Activated naive CD8-positive, alpha-beta T cell treated with anti-CD3 and anti-CD28 coated beads, Interleukin-2, amount 10 ng/mL, durations not matched to agents 7 days and 5 days (primary cell): ENCODE results near the gene ZBTB32. TPM values are rescaled to one million over a fixed set of nuclear protein-coding genes. Genes with fewer than 3 reads are reported as not detected.
"Not testable (repeated sequence)": the region's sequence is repeated elsewhere in the genome, so short reads cannot be mapped to it uniquely, and the experiment has no call there.

Experiments
- ATAC-seq: fragments of 150-1000 bp; cut with Tn5 transposase; one replicate; pipeline ENCODE4 v1.10.0; 2021; ENCODE audit warnings: low read depth, moderate library complexity
- POLR2A ChIA-PET: fragments of 350-600 bp; sonication (Branson Sonifier 250); formaldehyde crosslinking; loops from one replicate; lab custom pipeline; 2021; ENCODE audit warnings: antibody characterized with exemption; lab: Charles Lee
- DNase-seq: peaks from one replicate; pipeline ENCODE4 v3.0.0; 2021
- H3K27ac Mint-ChIP-seq: one replicate; pipeline ENCODE4 v1.8.0; 2022; ENCODE audit warnings: mild to moderate bottlenecking, mixed read lengths
- H3K27me3 Mint-ChIP-seq: one replicate; pipeline ENCODE4 v1.8.0; 2022; ENCODE audit warnings: mild to moderate bottlenecking, moderate library complexity, mixed read lengths
- H3K36me3 Mint-ChIP-seq: one replicate; pipeline ENCODE4 v1.8.0; 2021; ENCODE audit warnings: mild to moderate bottlenecking, mixed read lengths
- H3K4me1 Mint-ChIP-seq: one replicate; pipeline ENCODE4 v1.8.0; 2021; ENCODE audit warnings: mixed read lengths
- H3K4me3 Mint-ChIP-seq: one replicate; pipeline ENCODE4 v1.8.0; 2022; ENCODE audit warnings: mild to moderate bottlenecking, moderate library complexity, mixed read lengths
- H3K9me3 Mint-ChIP-seq: one replicate; pipeline ENCODE4 v1.8.0; 2021; ENCODE audit warnings: mixed read lengths
- total RNA-seq, 2 experiments: library from RNA; stranded (reverse); gene quantifications; one replicate each; pipeline ENCODE4 v1.2.3, GENCODE V29; 2021

The ZBTB32 gene
- total RNA-seq, 2 experiments from 2014 or later, result 24.5 to 33.6 TPM

DNA sequence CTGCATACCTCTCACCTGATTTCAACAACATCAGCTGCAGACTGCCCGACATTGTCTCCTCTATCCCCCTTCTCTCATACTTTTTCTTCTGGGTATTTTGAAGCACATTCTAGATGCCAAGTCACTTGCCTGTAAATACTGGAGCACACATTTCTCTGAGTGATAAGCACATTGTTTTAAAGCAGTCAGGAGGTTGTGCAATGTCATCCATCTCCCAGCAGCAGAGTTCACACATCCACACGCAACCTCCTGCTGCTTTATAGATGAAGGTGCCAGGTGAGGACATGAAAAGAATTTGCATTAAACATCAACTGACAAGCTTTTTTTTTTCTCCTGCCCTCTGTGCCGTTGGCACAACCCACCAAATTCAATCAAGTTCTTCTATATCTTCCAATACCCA lies 32.5 kb upstream of the ZBTB32 start:
- DNase-seq, result no peak
- POLR2A ChIA-PET, result interaction anchor here (1.6 kb wide), 1 partner anchor 23 kb away, joined by 4 read pairs; the partner anchor contains the start of gene COX6B1
- Mint-ChIP-seq H3K27ac (no peak overlapping the region), H3K36me3 (no peaks in the 10 kb centered on the region), H3K27me3 (peaks cover 39% of the 10 kb centered on the region), H3K4me1 (peaks cover 10% of the 10 kb centered on the region), H3K4me3 (no peak overlapping the region), H3K9me3 (no peaks in the 10 kb centered on the region)
- ATAC-seq, result no peak

DNA sequence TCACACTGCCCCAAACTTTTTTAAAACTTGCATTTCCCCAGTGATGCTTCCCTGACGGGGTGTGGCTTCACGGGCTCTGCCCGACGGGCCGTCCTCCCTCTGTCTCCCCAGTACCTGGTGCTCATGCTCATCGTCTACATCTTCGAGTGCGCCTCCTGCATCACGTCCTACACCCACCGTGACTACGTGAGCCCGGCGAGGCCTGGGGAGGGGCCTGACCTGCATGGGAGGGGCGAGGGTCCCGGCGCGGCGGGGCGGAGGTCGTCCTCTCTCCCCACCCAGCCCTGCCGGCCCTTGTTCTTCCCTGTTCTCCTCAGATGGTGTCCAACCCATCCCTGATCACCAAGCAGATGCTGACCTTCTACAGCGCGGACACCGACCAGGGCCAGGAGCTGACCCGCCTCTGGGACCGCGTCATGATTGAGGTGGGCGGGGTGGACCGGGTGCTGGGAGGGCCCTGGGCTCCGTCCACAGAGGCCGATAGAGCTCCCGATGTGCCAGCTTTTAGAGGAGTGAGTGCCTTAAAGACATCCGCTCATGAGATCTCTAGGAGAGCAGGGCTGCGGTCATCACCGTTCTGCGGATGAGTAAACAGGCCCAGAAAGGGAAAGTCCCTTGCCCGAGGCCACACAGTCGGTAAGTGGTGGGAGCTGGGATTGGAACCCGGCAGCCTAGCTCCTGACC lies 31.1 kb upstream of the ZBTB32 start:
- POLR2A ChIA-PET, result interaction anchor here (0.6 to 1.4 kb wide), 8 partner anchors 13 to 137 kb away, joined by 3 to 8 read pairs (median 3); partner anchors contain the start of genes COX6B1, ETV2, PSENEN and U2AF1L4
- no peaks in the 10 kb centered on the region for H3K9me3 Mint-ChIP-seq

GRCh38 chr19:35675589-35676140 lies 28.7 kb upstream of the ZBTB32 start:
- DNase-seq, result no peak
- no peak overlapping the region for H3K4me3 Mint-ChIP-seq
- H3K27me3 Mint-ChIP-seq, result peaks cover 27% of the 10 kb centered on the region
- POLR2A ChIA-PET, result interaction anchor here (1.5 kb wide), 1 partner anchor 28 kb away, joined by 4 read pairs; the partner anchor contains the start of gene COX6B1
- no peaks in the 10 kb centered on the region for H3K9me3 Mint-ChIP-seq
- no peaks in the 10 kb centered on the region for H3K36me3 Mint-ChIP-seq
- ATAC-seq, result no peak
- H3K4me1 Mint-ChIP-seq, result peaks cover 10% of the 10 kb centered on the region
- no peak overlapping the region for H3K27ac Mint-ChIP-seq

More for the DNA sequence above, 31.1 kb upstream of the ZBTB32 start:
- peak overlapping the region; percentile 73 for H3K27ac Mint-ChIP-seq
- peaks cover 10% of the 10 kb centered on the region for H3K4me1 Mint-ChIP-seq
- peak; percentile 81 for ATAC-seq
- H3K4me3 Mint-ChIP-seq, result peak overlapping the region; percentile 84
- peaks cover 39% of the 10 kb centered on the region for H3K27me3 Mint-ChIP-seq
- H3K36me3 Mint-ChIP-seq, result no peaks in the 10 kb centered on the region
- peak; percentile 62 for DNase-seq

DNA sequence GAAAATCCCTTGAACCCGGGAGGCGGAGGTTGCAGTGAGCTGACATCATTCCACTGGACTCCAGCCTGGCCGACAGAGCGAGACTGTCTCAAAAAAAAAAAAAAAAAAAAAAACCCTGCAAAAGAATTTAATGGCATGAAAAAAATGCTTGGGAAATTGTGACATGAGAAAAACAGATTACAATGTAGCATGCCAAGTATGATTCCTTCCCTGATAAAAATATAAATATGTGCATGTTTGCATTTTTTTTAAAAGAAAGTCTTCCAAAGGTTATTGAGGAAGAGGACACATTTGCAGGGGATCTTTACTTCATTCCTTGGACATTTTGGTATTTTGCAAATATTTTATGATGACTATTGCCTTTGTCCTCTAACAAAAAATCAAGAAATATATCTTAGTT lies 14.5 kb upstream of the ZBTB32 start:
- peaks cover 10% of the 10 kb centered on the region for H3K4me1 Mint-ChIP-seq
- no peak overlapping the region for H3K4me3 Mint-ChIP-seq
- DNase-seq (no peak), ATAC-seq (no peak)
- H3K36me3 Mint-ChIP-seq, result no peaks in the 10 kb centered on the region
- no peaks in the 10 kb centered on the region for H3K9me3 Mint-ChIP-seq
- H3K27me3 Mint-ChIP-seq, result peaks cover 2% of the 10 kb centered on the region
- H3K27ac Mint-ChIP-seq, result no peak overlapping the region
- POLR2A ChIA-PET, result no interaction called here

DNA sequence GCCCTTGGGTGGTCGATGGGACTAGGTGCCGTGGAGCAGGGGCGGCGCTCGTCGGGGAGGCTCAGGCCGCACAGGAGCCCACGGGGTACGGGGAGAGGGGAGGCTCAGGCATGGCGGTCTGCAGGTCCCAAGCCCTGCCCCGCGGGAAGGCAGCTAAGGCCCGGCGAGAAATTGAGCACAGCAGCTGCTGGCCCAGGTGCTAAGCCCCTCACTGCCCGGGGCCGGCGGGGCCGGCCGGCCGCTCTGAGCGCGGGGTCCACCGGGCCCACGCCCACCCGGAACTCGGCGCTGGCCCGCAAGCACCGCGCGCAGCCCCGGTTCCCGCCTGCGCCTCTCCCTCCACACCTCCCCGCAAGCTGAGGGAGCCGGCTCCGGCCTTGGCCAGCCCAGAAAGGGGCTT lies 13.3 kb upstream of the ZBTB32 start:
- H3K36me3 Mint-ChIP-seq, ATAC-seq, H3K9me3 Mint-ChIP-seq, H3K27me3 Mint-ChIP-seq, H3K4me3 Mint-ChIP-seq, POLR2A ChIA-PET, DNase-seq, H3K27ac Mint-ChIP-seq: not testable (repeated sequence)
- peaks cover 10% of the 10 kb centered on the region for H3K4me1 Mint-ChIP-seq

GRCh38 chr19:35692010-35692409 lies 12.3 kb upstream of the ZBTB32 start:
- Mint-ChIP-seq H3K4me1 (peaks cover 13% of the 10 kb centered on the region), H3K27me3 (peaks cover 2% of the 10 kb centered on the region), H3K27ac (no peak overlapping the region), H3K36me3 (no peaks in the 10 kb centered on the region), H3K9me3 (no peaks in the 10 kb centered on the region), H3K4me3 (no peak overlapping the region)
- ATAC-seq, result no peak
- DNase-seq, result no peak
- POLR2A ChIA-PET, result interaction anchor here (1.2 to 1.6 kb wide), 2 partner anchors 10 to 20 kb away, joined by 3 to 4 read pairs; no protein-coding TSS in a partner anchor

DNA sequence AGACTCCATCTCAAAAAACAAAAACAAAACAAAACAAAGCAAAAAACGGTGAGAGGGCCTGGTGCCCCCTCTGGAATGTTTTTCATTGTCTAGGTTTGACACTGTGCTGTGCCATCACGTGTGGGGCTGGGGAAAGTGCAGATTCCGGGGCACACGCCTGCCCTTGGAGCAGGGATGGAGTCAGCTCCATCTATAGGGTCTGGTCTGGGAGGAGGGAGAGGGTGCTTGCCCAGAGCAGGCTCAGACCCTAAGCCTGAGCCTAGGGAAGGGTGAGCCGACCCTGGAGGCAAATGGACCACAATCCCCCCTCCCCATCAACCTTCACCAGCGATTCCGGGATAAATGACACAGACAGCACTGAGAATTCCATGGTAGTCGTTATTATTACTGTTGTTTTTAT lies 10.9 kb upstream of the ZBTB32 start:
- Mint-ChIP-seq H3K36me3 (no peaks in the 10 kb centered on the region), H3K27me3 (peaks cover 2% of the 10 kb centered on the region), H3K27ac (no peak overlapping the region), H3K9me3 (no peaks in the 10 kb centered on the region), H3K4me1 (peaks cover 16% of the 10 kb centered on the region), H3K4me3 (no peak overlapping the region)
- no peak for DNase-seq
- peak; percentile 13 for ATAC-seq
- POLR2A ChIA-PET, result interaction anchor here (1.2 kb wide), 1 partner anchor 18 kb away, joined by 3 read pairs; no protein-coding TSS in a partner anchor

DNA sequence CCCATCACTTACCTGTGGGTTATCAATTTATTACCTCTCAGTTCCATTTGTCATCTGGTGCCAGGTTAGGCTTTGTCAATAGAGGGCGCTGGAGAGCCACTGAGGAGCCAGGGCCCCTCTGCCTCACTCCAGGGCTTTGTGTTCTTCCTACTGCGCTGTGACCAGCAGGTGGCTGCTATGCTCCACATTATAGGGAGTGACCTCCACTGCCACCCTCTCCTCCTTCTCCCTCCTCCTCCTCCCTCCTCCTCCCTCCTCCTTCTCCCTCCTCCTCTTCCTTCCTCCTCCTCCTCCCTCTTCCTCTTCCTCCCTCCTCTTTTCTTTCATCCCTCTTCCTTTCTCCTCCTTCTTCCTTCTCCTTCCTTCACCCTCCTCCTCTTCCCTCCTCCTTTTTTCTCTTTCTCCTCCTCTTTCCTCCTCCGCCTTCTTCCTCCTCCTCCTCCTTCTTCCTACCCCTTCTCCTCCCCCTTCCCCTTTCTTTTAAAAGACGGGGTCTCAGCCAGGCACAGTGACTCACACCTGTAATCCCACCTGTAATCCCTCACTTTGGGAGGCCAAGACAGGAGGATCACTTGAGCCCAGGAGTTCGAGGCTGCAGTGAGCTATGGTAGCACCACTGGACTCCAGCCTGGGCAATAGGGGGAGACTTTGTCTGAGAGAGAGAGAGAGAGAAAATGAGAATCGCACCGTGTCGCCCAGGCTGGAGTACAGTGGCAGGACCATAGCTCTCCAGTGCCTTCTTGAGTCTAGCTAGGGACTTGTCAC lies 10.3 kb upstream of the ZBTB32 start:
- Mint-ChIP-seq H3K9me3 (no peaks in the 10 kb centered on the region), H3K27me3 (peaks cover 2% of the 10 kb centered on the region), H3K27ac (peak overlapping the region; percentile 12), H3K4me3 (no peak overlapping the region), H3K36me3 (no peaks in the 10 kb centered on the region), H3K4me1 (peaks cover 16% of the 10 kb centered on the region)
- POLR2A ChIA-PET, result interaction anchor here (0.8 to 6.5 kb wide), 4 partner anchors 19 to 126 kb away, joined by 3 to 61 read pairs (median 7); no protein-coding TSS in a partner anchor
- ATAC-seq (peak; percentile 100), DNase-seq (peak; percentile 86)

GRCh38 chr19:35695895-35696422 lies 8.4 kb upstream of the ZBTB32 start:
- no peak for ATAC-seq
- H3K4me1 Mint-ChIP-seq, result peaks cover 18% of the 10 kb centered on the region
- no peaks in the 10 kb centered on the region for H3K36me3 Mint-ChIP-seq
- H3K27ac Mint-ChIP-seq, result no peak overlapping the region
- H3K9me3 Mint-ChIP-seq, result no peaks in the 10 kb centered on the region
- DNase-seq, result no peak
- H3K27me3 Mint-ChIP-seq, result no peaks in the 10 kb centered on the region
- POLR2A ChIA-PET, result interaction anchor here (1.1 to 6.5 kb wide), 2 partner anchors 17 to 152 kb away, joined by 3 to 61 read pairs; no protein-coding TSS in a partner anchor
- no peak overlapping the region for H3K4me3 Mint-ChIP-seq

GRCh38 chr19:35696835-35697234 lies 7.5 kb upstream of the ZBTB32 start:
- no peak overlapping the region for H3K27ac Mint-ChIP-seq
- ATAC-seq, result no peak
- POLR2A ChIA-PET, result interaction anchor here (0.5 to 6.5 kb wide), 4 partner anchors 10 to 21 kb away, joined by 3 to 61 read pairs (median 3); partner anchors contain the start of gene KMT2B
- H3K27me3 Mint-ChIP-seq, result no peaks in the 10 kb centered on the region
- DNase-seq, result no peak
- peaks cover 18% of the 10 kb centered on the region for H3K4me1 Mint-ChIP-seq
- H3K9me3 Mint-ChIP-seq, result no peaks in the 10 kb centered on the region
- H3K4me3 Mint-ChIP-seq, result no peak overlapping the region
- no peaks in the 10 kb centered on the region for H3K36me3 Mint-ChIP-seq

- ATAC-seq (peak; percentile 100), DNase-seq (peak; percentile 90)
- Mint-ChIP-seq H3K36me3 (peaks cover 3% of the 10 kb centered on the region), H3K9me3 (no peaks in the 10 kb centered on the region), H3K4me3 (peak overlapping the region; percentile 98), H3K27ac (peak overlapping the region; percentile 96), H3K27me3 (no peaks in the 10 kb centered on the region), H3K4me1 (peaks cover 7% of the 10 kb centered on the region)
- POLR2A ChIA-PET, result interaction anchor here (1.0 to 3.5 kb wide), 12 partner anchors 10 to 228 kb away, joined by 3 to 75 read pairs (median 6); partner anchors contain the start of genes IGFLR1, LIN37 and U2AF1L4
Measured at GRCh38 chr19:35702223-35703012, 1.9 kb upstream of the ZBTB32 start.

GRCh38 chr19:35703343-35703742 lies 1.0 kb upstream of the ZBTB32 start:
- Mint-ChIP-seq H3K36me3 (peaks cover 3% of the 10 kb centered on the region), H3K27me3 (no peaks in the 10 kb centered on the region), H3K4me1 (peaks cover 6% of the 10 kb centered on the region), H3K27ac (no peak overlapping the region), H3K4me3 (no peak overlapping the region), H3K9me3 (no peaks in the 10 kb centered on the region)
- POLR2A ChIA-PET, result interaction anchor here (1.5 to 3.5 kb wide), 6 partner anchors 10 to 60 kb away, joined by 5 to 75 read pairs (median 6); partner anchors contain the start of genes IGFLR1 and LIN37
- DNase-seq (no peak), ATAC-seq (no peak)
